SK-N-SH (cell line): ENCODE measurements around the gene DNPEP.

Source experiments
- CHD2 ChIP-seq: fragments of 150-350 bp; IDR thresholded peaks from 2 replicates; pipeline ENCODE4 v1.6.1; 2018; ENCODE audit warnings: low read length; ENCODE audit not compliant: partially characterized antibody
- EP300 ChIP-seq, 2 experiments: IDR thresholded peaks; 2 replicates each; pipeline versions ENCODE4 v1.4.0 to v1.6.1; 2012; ENCODE audit warnings: borderline replicate concordance in 1 of 2, low read depth in 1 of 2, low read length in 1 of 2
- IRF3 ChIP-seq: fragments of 150-350 bp; IDR thresholded peaks from 2 replicates; pipeline ENCODE4 v1.6.1; 2016; ENCODE audit warnings: mild to moderate bottlenecking, low read depth, low read length
- JUND ChIP-seq: IDR thresholded peaks from 2 replicates; pipeline ENCODE4 v1.4.0; 2012
- PBX3 ChIP-seq: IDR thresholded peaks from 2 replicates; pipeline ENCODE4; 2012
- POLR2AphosphoS5 ChIP-seq: IDR thresholded peaks from 2 replicates; pipeline ENCODE4 v1.6.1; 2012; ENCODE audit warnings: low read depth, low read length
- RCOR1 ChIP-seq: fragments of 150-350 bp; IDR thresholded peaks from 2 replicates; pipeline ENCODE4 v1.6.1; 2017; ENCODE audit warnings: antibody characterized with exemption, low read length
- SMC3 ChIP-seq: IDR thresholded peaks from 2 replicates; pipeline ENCODE4 v1.6.1; 2012; ENCODE audit warnings: low read depth, low read length, improper control_type of control experiment
- TAF1 ChIP-seq: IDR thresholded peaks from 2 replicates; pipeline ENCODE4 v1.6.1; 2012; ENCODE audit warnings: low read depth, mild to moderate bottlenecking, low read length, moderate library complexity, borderline replicate concordance
- TEAD4 ChIP-seq: IDR thresholded peaks from 2 replicates; pipeline ENCODE4 v1.4.0; 2012; ENCODE audit warnings: mild to moderate bottlenecking, borderline replicate concordance; ENCODE audit not compliant: insufficient read depth
- YY1 ChIP-seq: IDR thresholded peaks from 2 replicates; pipeline ENCODE4 v1.4.0; 2012; ENCODE audit warnings: low read depth, mild to moderate bottlenecking
- TF ChIP-seq, protein P1 (sequence below): fragments of 200-600 bp; sonication (generic); IDR thresholded peaks from 2 replicates; pipeline ENCODE4 v1.6.1; 2017; ENCODE audit warnings: antibody characterized with exemption, mild to moderate bottlenecking, moderate library complexity

- TF ChIP-seq, protein P1, sequence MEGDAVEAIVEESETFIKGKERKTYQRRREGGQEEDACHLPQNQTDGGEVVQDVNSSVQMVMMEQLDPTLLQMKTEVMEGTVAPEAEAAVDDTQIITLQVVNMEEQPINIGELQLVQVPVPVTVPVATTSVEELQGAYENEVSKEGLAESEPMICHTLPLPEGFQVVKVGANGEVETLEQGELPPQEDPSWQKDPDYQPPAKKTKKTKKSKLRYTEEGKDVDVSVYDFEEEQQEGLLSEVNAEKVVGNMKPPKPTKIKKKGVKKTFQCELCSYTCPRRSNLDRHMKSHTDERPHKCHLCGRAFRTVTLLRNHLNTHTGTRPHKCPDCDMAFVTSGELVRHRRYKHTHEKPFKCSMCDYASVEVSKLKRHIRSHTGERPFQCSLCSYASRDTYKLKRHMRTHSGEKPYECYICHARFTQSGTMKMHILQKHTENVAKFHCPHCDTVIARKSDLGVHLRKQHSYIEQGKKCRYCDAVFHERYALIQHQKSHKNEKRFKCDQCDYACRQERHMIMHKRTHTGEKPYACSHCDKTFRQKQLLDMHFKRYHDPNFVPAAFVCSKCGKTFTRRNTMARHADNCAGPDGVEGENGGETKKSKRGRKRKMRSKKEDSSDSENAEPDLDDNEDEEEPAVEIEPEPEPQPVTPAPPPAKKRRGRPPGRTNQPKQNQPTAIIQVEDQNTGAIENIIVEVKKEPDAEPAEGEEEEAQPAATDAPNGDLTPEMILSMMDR = no peak
- TF ChIP-seq IRF3 (no peak), TAF1 (no peak), RCOR1 (no peak), TEAD4 (no peak), EP300 (IDR thresholded peaks at IDR 0.05; ENCODE audit: borderline replicate concordance in 1 of 2, low read depth in 1 of 2, low read length in 1 of 2) (no peak), POLR2AphosphoS5 (no peak), SMC3 (no peak), JUND (no peak), PBX3 (no peak), YY1 (no peak), CHD2 (no peak)
Observed at GRCh38 chr2:219405958-219406860, 18.5 kb upstream of the DNPEP start.
